GM12874 (cell line): Measurements from ENCODE around the gene DALRD3.

Experiments used
- CTCF ChIP-seq: IDR thresholded peaks from 2 replicates; pipeline ENCODE4 v1.5.1; 2011; ENCODE audit warnings: low read depth, mild to moderate bottlenecking, control low read depth, low read length, moderate library complexity; ENCODE audit not compliant: insufficient read depth

DALRD3 gene

GRCh38 chr3:49007068-49007770 is 11.2 kb downstream of the DALRD3 start, which contains the start of gene WDR6:
Gene WDR6, plus strand, starts transcription at chr3:49007391. Its CDS starts 41 bp downstream, at chr3:49007432.
- TF ChIP-seq CTCF: peak; percentile 51; the same call in 1 of the 2 replicates

GRCh38 chr3:49006408-49007067 is 11.8 kb downstream of the DALRD3 start:
- TF ChIP-seq CTCF: no peak

- TF ChIP-seq CTCF: no peak
These were observed 12.4 kb downstream of the DALRD3 start for GRCh38 chr3:49005998-49006397.

GRCh38 chr3:49005303-49005680 is 13.1 kb downstream of the DALRD3 start:
- TF ChIP-seq CTCF: no peak

- TF ChIP-seq CTCF: no peak
These were observed 13.8 kb downstream of the DALRD3 start for GRCh38 chr3:49004352-49005302.

GRCh38 chr3:49001155-49001554 is 17.2 kb downstream of the DALRD3 start:
- TF ChIP-seq CTCF: no peak
